Left ventricle myocardium superior (tissue), 1 donor: ENCODE measurements around the gene PTCHD4. TPM values are rescaled to one million over a fixed set of nuclear protein-coding genes. Genes with fewer than 3 reads are reported as not detected.
"Not testable (repeated sequence)": the region's sequence is repeated elsewhere in the genome, so short reads cannot be mapped to it uniquely, and the experiment has no call there.

Experiments used
- ATAC-seq: fragments of 200-7000 bp; cut with Tn5 transposase; one replicate; pipeline ENCODE4 v1.9.1; 2020; ENCODE audit warnings: mild to moderate bottlenecking, moderate library complexity
- DNase-seq: peaks from one replicate; pipeline ENCODE4 v3.0.0-alpha.2; 2020
- intact Hi-C: fragments of 100-400 bp; cut with micrococcal nuclease; formaldehyde crosslinking; loops from one replicate; pipeline ENCODE4 v1.11.0; 2022
- total RNA-seq: library from RNA; stranded (reverse); fragmentation: NEBNext Ultra II Directional; extraction: Animal tissue kit (Norgen Biotek cat#: 25700); gene quantifications from one replicate; pipeline ENCODE4 v1.2.1, GENCODE V29; 2021
- donor health status: DM: no; HTN: yes; CAD: no; lungs with severe emphysema.

Gene PTCHD4
- total RNA-seq, 1 donor from 2014 or later = 0.79 TPM

GRCh38 chr6:48102476-48103195 lies 8.4 kb downstream of the PTCHD4 start:
- DNase-seq, ATAC-seq, intact Hi-C loops: not testable (repeated sequence)

GRCh38 chr6:48101290-48101689 lies 9.7 kb downstream of the PTCHD4 start:
- intact Hi-C loops = no loop called here
- DNase-seq = no peak
- ATAC-seq = no peak

GRCh38 chr6:48100588-48100895 lies 10.5 kb downstream of the PTCHD4 start:
- DNase-seq (no peak), ATAC-seq (no peak)
- intact Hi-C loops = no loop called here

GRCh38 chr6:48099713-48100587 lies 11.0 kb downstream of the PTCHD4 start:
- DNase-seq (no peak), ATAC-seq (no peak)
- intact Hi-C loops = no loop called here

- intact Hi-C loops = no loop called here
- no peak for DNase-seq
- ATAC-seq = peak; percentile 24
Measured at GRCh38 chr6:48098923-48099322, 12.1 kb downstream of the PTCHD4 start.

- intact Hi-C loops = no loop called here
- ATAC-seq = peak; percentile 88
- no peak for DNase-seq
Measured at GRCh38 chr6:48092550-48093217, 18.3 kb downstream of the PTCHD4 start.

GRCh38 chr6:48090546-48090945 lies 20.5 kb downstream of the PTCHD4 start:
- intact Hi-C loops = no loop called here
- ATAC-seq (no peak), DNase-seq (no peak)

- intact Hi-C loops = no loop called here
- no peak for DNase-seq
- ATAC-seq = no peak
Measured at GRCh38 chr6:48087448-48087847, 23.5 kb downstream of the PTCHD4 start.

GRCh38 chr6:48086187-48086586 lies 24.8 kb downstream of the PTCHD4 start:
- no peak for ATAC-seq
- no peak for DNase-seq
- intact Hi-C loops = no loop called here

- intact Hi-C loops = no loop called here
- ATAC-seq = no peak
Measured at GRCh38 chr6:48085131-48085741, 25.8 kb downstream of the PTCHD4 start.

GRCh38 chr6:48084201-48084600 lies 26.8 kb downstream of the PTCHD4 start:
- DNase-seq (no peak), ATAC-seq (no peak)
- intact Hi-C loops = loop anchor here (5.0 kb wide), 1 partner anchor 147 kb away; no protein-coding TSS in a partner anchor

More at GRCh38 chr6:48085131-48085741, 25.8 kb downstream of the PTCHD4 start:
- DNase-seq = no peak

GRCh38 chr6:48080227-48081009 lies 30.6 kb downstream of the PTCHD4 start:
- intact Hi-C loops = loop anchor here (5.0 kb wide), 1 partner anchor 143 kb away; no protein-coding TSS in a partner anchor
- ATAC-seq (no peak), DNase-seq (no peak)

GRCh38 chr6:48078120-48078519 lies 32.9 kb downstream of the PTCHD4 start:
- DNase-seq = no peak
- ATAC-seq = no peak
- intact Hi-C loops = no loop called here

- intact Hi-C loops = no loop called here
- no peak for DNase-seq
- ATAC-seq = no peak
Measured at GRCh38 chr6:48075181-48075580, 35.8 kb downstream of the PTCHD4 start.

- intact Hi-C loops = no loop called here
- ATAC-seq (no peak), DNase-seq (no peak)
Measured at GRCh38 chr6:48073976-48074767, 36.8 kb downstream of the PTCHD4 start.

GRCh38 chr6:48071833-48072232 lies 39.2 kb downstream of the PTCHD4 start:
- no peak for ATAC-seq
- no peak for DNase-seq
- intact Hi-C loops = no loop called here

- intact Hi-C loops = no loop called here
- no peak for DNase-seq
- ATAC-seq = no peak
Measured at GRCh38 chr6:48069280-48069679, 41.7 kb downstream of the PTCHD4 start.
